ENCODE data around the gene EPHB2.

DNA sequence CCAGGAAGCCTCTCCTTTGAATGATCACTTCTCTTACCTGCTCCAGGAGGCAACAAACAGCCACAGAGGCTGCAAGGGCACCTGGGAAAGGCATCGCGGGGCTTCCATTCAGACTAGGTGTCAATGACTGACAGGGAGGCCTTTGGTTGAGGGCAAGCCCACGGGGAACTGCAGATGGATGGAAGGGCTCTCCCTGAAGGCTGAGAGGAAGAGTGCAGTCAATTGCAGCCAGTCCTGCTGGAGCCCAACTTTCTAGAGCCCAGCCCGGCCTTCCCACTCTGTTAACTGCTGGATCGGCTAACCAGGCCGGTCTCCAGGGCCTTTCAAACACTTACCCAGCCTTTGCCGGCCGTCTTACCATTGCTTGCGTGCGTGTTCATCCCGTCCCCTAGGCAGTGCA, 172.8 kb downstream of the EPHB2 start:
- TF ChIP-seq, protein P1, sequence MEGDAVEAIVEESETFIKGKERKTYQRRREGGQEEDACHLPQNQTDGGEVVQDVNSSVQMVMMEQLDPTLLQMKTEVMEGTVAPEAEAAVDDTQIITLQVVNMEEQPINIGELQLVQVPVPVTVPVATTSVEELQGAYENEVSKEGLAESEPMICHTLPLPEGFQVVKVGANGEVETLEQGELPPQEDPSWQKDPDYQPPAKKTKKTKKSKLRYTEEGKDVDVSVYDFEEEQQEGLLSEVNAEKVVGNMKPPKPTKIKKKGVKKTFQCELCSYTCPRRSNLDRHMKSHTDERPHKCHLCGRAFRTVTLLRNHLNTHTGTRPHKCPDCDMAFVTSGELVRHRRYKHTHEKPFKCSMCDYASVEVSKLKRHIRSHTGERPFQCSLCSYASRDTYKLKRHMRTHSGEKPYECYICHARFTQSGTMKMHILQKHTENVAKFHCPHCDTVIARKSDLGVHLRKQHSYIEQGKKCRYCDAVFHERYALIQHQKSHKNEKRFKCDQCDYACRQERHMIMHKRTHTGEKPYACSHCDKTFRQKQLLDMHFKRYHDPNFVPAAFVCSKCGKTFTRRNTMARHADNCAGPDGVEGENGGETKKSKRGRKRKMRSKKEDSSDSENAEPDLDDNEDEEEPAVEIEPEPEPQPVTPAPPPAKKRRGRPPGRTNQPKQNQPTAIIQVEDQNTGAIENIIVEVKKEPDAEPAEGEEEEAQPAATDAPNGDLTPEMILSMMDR (IDR thresholded peaks at IDR 0.05): no peak
- no peak for TF ChIP-seq POLR2A (IDR thresholded peaks at IDR 0.05)

Measured in testis (tissue), 2 donors.